GM21576 (cell line): Measurements from ENCODE around the gene OR1F1.
"Not testable (repeated sequence)": the region's sequence is repeated elsewhere in the genome, so short reads cannot be mapped to it uniquely, and the experiment has no call there.

Source experiments
- ATAC-seq: cut with Tn5 transposase; IDR thresholded peaks from one replicate; pipeline ENCODE4 v1.9.1; 2021; ENCODE audit warnings: mild to moderate bottlenecking, moderate library complexity; ENCODE audit not compliant: unreplicated experiment

The OR1F1 gene

DNA sequence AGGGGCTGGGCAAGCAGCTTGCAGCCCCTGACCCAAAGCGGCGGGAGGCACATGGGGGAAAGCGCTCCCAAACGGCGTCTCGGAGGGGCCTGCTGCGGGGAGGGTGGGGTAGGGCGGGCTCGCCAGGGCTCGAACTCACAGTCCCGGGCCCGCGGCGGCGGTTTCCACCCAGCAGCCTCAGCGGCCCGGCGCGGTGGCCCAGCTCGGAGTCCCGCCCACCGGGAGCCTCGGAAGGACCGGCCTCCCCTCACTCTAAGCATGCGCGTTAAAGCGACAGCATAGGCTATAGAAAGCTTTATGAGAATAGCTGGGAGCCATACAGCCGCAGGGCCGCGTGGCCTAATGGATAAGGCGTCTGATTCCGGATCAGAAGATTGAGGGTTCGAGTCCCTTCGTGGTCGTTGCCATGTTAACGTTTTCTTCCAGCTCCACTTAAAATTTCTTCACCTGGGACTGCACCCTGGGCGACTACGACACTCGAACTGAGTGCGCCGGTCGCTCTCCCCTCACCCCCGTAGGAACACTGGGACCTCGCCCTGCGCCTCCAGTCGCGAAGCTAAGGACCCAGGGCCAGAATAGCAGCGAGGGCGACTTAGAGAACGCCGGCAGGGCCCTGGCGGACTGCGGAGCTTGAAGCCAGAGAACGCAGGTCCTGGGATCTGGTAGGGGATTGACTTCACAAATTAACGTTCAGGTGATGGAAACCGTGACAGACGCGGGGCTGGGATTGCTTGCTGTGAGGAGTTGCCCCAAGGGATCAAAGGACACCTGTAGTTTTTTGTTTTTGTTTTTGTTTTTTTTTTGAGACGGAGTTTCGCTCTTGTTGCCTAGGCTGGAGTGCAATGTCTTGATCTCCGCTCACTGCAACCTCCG is 37.4 kb upstream of the OR1F1 start:
- ATAC-seq: peak; percentile 61

DNA sequence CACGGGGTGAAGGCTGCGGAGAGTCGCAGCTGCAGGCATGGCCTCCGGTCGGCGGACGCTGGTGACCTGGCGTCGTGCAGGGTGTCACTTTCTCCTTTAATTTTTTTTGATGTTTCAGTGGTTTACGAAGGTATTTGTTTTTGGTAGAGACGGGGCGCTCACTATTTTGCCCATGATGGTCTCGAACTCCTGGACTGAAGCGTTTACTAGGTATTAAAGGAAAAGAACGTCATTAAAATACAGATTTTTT is 36.1 kb upstream of the OR1F1 start:
- no peak for ATAC-seq

DNA sequence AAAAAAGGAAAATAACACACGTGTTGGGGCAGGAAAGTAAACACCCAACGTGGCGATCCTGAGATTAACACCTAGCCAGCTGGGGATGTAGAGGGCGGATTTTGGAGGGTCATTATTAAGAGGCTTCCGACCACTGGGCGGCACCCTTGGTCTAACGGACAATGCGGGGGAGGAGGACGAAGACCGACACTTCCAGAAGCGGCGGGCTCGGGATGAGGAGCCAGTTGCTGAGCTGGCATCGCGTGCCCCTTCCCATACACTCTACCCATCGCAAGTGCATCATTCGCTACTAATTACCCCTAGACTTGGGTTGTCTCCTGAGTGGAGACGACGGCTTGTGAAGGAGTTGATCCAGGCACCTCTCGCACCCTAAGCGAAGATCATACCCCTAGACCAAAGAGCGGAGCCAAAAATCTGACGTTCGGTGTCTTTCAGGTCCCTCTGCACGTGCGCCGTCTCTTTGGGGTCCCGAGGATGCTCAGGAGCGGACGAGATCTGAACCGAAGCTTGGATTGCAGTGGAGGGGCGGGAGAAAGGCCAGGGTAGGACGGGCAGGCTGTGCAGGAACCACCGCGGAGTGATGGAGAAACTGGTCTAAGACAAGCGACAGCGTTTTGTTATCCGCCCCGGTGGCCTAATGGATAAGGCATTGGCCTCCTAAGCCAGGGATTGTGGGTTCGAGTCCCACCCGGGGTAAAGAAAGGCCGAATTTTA is 35.6 kb upstream of the OR1F1 start:
- ATAC-seq: no peak

DNA sequence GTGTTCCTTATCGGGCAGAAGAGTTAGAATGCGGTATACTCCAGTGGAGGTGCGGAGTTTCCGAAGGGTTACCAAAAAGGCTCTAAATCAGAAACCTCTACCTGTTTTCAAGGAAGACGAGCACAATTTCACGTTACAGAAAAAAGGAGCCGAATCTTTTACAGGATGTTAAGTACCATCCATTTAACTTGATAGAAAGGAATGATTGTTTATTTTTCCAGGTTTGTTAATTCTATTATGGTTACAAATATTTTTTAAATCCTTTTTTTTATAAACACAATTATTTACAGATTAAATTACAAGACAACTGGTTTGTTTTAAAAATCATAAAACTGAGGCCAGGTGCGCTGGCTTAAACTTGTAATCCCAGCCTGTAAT is 35.0 kb upstream of the OR1F1 start:
- ATAC-seq: no peak

DNA sequence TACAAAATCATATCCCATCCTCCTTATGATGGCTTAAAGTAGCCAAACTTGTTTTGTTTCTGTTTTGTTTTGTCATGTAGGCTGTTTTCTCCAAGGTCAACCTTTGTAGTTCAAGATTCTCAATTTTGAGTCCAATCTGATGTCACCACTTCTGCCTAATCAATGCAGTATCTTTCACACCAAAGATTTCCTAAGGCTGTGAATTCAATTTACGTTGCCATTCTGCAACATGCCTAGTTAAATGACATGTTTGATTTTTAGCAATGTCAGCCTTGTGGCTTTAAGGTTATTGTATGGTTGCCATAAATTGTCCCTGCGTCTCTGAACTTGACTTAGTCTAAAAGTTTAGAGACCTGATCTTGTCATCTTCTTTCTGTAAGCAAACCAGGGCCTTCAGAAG is 32.8 kb upstream of the OR1F1 start:
- no peak for ATAC-seq

DNA sequence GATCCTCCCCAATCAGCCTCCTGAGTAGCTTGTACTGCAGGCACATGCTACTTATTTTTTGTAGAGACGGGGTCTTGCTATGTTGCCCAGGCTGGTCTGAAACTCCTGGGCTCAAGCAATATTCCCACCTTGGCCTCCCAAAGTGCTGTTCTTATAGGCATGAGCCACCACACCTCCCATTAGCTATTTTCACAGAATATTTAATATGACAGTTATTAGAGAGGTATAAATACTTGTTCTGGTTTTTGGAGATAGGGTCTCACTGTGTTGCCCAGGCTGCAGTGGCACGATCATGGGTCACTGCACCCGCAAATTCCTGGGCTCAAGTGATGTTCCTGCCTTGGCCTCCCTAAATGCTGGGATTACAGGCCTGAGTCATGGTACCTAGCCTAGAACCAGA is 32.0 kb upstream of the OR1F1 start:
- no peak for ATAC-seq

DNA sequence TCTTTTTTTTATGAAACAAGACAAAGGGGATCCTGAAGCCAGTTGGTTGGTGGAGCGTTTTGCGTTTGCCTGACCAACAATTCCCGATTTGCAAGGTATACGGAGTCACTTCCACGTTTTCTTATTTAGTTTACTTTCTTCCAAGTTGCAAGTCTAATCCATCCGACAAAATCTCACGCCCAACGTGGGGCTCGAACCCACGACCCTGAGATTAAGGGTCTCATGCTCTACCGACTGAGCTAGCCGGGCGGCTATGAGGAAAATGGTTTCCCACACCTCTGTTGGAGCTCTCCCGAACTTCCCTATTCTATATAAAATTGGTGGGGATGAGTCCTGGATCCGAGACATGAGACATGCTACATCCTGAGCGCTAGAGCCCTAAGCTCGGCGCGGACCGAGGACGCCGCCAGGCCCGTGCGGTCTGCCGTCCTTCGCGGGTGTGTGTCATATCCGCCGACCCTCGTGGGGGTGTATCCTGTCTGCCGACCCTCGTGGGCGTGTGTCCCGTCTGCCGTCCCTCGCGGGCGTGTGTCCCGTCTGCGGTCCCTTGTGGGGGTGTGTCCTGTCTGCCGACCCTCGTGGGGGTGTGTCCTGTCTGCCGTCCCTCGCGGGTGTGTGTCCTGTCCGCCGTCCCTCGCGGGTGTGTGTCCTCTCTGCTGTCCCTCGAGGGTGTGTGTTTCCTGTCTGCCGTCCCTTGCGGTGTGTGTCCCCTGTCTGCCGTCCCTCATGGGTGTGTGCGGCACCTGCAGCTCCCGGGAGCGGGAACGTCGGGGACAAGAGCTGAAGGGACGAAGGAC is 30.6 kb upstream of the OR1F1 start:
- ATAC-seq: no peak

DNA sequence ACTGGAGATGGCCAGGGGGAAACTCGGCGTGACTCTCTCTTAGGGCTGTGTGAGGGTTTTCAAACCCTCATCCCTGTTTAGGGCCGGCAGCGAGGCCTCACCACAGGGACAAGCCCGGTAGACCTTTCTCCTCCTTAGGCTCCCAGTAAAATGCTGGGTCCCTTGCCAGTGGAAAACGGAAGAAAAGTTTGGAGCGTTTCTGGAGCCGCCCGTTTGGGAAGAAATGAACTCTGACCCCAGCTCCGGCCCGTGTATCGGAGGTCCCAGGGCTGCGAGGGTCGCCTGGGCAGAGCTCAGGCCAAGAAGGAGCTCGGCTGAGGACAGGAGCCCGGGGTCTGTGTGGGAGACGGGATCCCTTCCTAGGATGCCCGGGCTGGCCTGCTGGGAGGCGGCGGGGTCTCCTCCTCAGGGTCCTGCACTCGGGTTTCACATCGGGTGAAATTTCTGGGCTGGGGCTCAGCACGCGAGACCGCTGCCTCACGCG is 29.9 kb upstream of the OR1F1 start:
- no peak for ATAC-seq

DNA sequence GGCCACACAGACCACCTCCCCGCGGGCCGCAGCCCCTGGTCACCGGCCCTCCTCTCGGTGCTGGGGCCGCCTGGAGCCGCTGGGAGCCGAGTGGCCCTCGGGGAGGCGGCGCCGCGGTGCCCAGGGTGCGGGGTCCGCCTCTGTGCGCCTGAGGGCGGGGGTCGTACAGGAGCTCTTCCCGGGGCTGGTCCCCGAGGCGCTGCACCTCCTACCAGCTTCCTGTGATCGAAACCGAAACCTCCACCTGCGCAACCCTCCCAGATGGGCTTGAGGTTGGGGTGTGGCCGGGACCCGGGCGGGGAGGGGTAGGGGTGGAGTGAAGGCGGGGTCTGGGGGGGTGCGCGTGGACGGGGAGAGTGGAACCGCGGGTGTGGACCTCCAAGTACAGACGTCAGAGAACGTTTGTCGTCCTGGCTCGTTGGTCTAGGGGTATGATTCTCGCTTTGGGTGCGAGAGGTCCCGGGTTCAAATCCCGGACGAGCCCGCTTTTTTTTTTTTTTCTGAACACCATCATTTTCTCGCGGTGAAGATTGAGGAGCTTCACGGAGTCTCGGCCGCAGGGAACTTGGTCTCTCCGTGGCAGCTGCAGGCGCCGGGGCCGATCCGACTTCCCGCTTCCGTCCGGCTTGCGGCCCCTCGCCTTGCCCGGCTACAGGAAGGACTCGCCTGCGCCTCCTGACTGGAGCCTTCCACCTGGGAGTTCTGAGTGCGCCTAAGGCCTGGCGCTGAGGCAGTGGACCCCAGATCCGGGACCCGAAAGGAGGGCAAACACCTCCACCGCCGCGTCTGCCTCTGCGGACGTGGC is 29.3 kb upstream of the OR1F1 start:
- ATAC-seq: peak; percentile 63

DNA sequence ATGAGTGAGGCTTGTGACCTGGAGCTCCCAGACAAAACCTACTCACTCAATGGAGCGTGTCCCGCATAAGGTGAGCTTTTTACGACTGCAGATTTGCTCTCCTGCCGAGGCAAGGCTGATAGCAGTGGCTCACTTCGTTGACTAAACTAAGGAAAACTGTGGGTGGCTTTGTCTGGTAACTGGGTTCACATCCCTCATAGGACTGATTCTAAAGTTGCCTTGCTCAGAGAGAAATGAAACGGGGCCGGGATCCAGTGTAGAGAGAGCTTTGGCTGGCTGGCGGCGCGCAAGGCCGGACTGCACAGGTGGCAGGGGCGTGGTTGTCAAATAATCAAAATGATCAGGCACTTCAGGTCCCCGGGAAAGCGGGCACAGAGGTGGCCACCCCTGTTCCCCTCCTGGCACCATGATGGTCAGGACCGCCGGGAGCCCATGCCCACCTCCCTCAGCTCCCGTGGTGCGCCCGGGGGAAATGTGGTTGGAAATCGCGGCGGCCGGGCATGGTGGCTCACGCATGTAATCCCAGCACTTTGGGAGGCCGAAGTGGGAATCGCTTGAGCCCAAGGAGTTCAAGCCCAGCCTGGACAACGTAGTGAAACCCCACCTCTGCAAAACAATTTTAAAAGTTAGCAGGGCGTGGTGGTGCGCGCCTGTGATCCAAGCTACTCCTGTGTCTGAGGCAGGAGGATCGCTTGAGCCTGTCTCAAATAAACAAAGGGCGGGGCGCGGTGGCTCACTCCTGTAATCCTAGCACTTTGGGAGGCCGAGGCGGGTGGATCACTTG is 26.6 kb upstream of the OR1F1 start:
- no peak for ATAC-seq

DNA sequence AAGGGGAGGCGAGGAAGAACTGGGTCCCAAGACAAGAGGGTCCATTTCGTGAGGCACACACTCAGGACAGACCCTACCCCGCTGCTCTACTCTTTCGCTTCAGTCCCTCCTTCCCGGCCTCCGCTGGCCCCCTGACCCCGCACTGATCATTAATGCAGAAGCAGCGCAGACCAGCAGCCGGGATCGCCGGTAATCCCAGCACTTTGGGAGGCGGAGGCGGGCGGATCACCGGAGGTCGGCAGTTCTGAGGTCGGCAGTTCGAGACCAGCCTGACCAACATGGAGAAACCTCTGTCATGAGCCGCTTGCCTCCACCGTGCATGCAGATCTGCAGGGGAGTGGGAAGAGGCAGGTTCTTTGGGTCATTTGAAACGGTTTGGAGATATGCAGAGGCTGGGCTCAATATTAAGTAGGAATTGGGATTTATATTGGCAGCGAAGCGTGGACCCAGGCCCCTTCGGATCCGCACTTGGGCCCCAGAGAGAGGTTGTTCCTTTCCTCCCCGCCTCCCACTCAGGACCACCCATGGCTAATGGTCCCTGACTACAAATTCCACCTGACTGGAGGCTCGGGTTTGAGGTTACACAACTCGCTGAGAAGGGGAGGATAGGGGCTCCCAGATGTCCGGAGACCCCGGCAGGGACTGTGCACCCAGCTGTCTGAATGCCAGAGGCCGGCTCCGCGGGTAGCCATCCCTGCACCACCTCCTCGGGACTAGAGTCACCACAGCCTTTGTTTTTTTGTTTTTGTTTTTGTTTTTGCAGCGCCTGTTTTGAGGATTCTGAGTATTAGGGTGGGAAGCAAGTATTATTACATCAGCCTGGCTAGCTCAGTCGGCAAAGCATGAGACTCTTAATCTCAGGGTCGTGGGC is 23.6 kb upstream of the OR1F1 start:
- no peak for ATAC-seq

DNA sequence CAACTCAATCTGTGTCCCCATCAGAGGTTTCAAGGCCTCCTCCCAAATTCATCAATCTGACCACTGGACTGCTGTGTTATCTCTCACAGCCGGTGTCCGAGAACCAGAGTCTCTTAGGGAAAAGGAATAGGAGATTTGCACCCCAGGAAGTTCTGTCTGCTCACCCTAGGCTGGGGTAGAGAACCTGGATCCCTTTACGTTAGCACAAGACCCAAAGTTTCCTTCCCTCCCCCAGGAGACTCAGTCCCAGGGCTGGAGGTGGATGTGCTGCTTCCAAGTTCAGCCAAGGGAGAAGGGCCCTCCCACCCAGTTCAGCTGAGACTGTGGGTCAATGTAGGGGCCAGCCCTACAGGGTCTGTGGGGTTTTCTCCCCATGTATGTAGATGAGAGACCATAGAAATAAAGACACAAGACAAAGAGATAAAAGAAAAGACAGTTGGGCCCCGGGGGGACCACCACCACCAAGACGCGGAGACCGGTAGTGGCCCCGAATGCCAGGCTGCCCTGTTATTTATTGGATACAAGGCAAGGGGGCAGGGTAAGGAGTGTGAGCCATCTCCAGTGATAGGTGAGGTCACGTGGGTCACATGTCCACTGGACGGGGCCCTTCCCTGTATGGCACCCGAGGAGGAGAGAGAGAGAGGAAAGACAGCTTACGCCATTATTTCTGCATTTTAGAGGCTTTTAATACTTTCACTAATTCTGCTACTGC is 22.7 kb upstream of the OR1F1 start:
- no peak for ATAC-seq

DNA sequence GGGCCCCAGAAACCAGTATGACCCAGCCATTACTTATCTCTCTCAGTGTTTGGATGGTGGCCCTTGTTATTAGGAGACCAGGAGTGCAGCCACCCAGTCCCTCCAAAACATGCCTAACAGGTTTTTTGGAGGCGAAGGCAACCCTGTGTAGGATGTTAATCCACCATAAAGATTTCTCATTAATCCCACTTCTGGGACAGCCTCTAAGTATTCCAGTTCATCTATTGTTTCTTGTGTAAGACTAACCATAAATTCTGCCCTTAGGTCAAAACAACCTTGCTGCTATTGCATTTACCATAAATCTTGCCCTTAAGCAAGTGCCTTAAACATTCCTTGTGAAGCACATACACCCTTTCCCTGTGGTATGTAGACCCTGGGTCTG is 21.5 kb upstream of the OR1F1 start:
- no peak for ATAC-seq

DNA sequence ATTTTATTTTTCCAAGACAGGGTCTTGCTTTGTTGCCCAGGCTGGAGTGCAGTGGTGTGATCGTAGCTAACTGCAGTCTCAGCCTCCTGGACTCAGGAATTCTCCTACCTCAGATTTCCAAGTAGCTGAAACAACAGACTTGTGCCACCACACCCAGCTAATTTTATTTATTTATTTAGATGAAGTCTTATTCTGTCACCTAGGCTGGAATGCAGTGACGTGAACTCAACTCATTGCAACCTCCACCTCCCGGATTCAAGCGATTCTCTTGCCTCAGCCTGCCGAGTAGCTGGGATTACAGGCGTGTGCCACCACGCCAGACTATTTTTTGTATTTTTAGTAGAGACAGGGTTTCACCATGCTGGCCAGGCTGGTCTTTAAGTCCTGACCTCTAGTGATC is 19.3 kb upstream of the OR1F1 start:
- not testable (repeated sequence) for ATAC-seq

DNA sequence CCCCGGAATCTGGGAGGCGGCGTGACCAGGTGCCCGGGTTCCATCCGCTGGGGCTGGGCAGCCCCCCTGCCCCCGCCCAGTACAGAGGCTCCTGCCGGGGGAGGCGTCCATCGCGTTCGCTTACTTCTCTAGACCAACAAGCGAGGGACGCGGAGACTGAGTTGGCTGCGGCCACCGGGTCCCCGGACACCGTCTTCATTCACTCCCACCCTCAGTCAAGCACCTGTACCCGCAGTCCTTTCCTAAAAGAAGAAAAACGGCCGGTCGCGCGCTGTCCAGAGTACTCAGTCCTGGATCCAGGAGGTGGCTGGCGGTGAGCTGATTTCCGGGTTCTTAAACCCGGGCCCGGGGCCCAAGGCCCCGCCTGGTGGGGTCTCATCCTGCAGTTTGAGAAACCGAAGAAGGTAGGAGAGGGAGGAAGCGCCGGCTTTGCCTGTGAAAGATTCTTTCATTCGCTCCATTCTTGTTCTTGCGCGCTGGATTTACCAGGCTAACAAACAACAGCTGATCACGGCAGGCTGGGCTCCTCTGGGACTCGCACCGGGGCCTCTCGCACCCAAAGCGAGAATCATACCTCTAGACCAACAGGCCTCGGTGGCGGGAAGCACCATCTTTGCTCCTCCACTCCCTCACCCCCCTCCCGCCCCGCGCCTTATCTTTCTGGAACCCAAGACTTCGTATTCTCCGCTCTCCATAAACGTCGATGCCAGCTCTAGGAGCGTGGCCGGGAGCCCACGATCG is 17.4 kb upstream of the OR1F1 start:
- ATAC-seq: no peak

DNA sequence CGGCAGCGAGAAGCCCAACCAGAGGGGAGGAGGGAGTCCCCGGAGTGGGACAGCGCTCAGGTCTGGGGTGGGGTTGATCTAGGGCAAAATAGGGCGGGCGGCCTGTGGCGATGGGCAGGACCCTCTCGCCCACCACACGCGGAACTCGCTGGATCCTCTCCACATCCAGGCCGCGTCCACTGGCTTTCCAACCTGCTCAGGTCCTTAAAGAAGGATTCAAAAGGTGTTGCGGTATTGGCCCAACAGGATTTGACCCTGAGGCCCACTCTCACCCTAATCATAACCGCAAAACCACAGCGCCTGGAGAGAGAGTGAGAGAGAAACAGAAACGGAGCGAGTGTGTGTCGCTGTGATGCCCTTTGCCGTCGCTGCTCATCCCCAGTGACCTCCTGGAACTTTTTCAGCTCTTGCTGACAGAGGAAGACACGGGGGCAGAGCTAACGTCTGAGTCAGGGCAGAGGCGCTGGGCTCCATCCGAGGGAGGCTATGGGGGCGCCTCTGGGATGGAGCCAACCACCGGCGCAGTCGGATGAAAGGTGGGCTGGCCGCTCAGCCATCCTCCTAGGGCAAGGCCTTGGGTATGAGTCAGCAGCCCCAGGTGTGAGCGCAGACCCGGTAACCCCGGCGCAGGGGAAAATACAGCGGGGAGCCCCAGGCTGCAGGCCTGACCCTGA is 16.7 kb upstream of the OR1F1 start:
- ATAC-seq: no peak

DNA sequence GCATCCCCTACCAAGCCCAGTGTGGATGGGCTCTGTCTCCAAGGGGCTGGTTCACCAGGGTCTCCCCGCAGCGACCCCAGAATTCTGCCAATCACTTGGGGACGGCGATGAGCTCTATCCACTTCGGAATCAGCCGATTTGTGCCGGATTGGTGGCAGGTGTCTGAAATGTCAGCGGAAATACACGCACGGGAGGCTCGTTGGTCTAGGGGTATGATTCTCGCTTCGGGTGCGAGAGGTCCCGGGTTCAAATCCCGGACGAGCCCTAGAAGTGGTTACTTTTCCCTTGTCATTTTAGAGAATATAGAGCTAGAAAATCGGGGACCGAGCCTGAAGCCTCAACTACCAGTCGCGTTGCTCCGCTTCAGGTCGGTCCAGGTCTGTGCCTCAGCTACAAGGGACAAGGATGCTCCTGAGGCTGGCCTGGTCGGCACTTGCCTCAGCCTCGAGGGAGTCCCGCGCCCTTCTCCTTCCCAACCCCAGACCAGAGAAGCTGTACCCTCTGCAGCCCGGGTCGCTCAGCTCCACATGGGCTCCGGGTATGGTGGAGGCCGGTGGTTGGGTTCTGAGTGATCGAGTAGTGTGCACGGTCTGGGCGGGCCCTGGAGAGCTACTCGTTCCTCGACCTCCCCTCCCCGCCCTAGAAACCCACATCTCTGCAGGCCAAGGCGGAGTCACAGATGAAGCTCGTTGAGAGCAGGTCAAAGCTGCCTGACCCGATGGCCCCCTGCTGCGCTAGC is 16.0 kb upstream of the OR1F1 start:
- no peak for ATAC-seq
